ENCODE results near the gene MLANA.

Gene MLANA

GRCh38 chr9:5890641-5891040, at the start of gene MLANA:
MLANA (plus strand) TSS chr9:5890889; CDS start chr9:5892475, 1,586 bp downstream.
- DNase-seq, result no peak

- no peak for DNase-seq
Measured at GRCh38 chr9:5841771-5842573, 48.7 kb upstream of the MLANA start.

- DNase-seq, result no peak
Measured at GRCh38 chr9:5842929-5843793, 47.5 kb upstream of the MLANA start.

- no peak for DNase-seq
Measured at GRCh38 chr9:5843794-5844471, 46.8 kb upstream of the MLANA start.

- DNase-seq, result no peak
Measured at GRCh38 chr9:5845157-5845531, 45.5 kb upstream of the MLANA start.

- DNase-seq, result no peak
Measured at GRCh38 chr9:5846096-5846495, 44.6 kb upstream of the MLANA start.

GRCh38 chr9:5846501-5846921, 44.2 kb upstream of the MLANA start:
- no peak for DNase-seq

- DNase-seq, result no peak
Measured at GRCh38 chr9:5848372-5848882, 42.3 kb upstream of the MLANA start.

GRCh38 chr9:5850724-5851122, 40.0 kb upstream of the MLANA start:
- no peak for DNase-seq

- DNase-seq, result no peak
Measured at GRCh38 chr9:5851445-5851844, 39.2 kb upstream of the MLANA start.

GRCh38 chr9:5852987-5853386, 37.7 kb upstream of the MLANA start:
- DNase-seq, result no peak

- DNase-seq, result no peak
Measured at GRCh38 chr9:5853617-5854016, 37.1 kb upstream of the MLANA start.

- DNase-seq, result no peak
Measured at GRCh38 chr9:5854063-5854790, 36.5 kb upstream of the MLANA start.

GRCh38 chr9:5857928-5858327, 32.8 kb upstream of the MLANA start:
- no peak for DNase-seq

- DNase-seq, result no peak
Measured at GRCh38 chr9:5858833-5859232, 31.9 kb upstream of the MLANA start.

- DNase-seq, result no peak
Measured at GRCh38 chr9:5863092-5863746, 27.5 kb upstream of the MLANA start.

GRCh38 chr9:5864446-5864845, 26.2 kb upstream of the MLANA start:
- DNase-seq, result no peak

- DNase-seq, result no peak
Measured at GRCh38 chr9:5866272-5866671, 24.4 kb upstream of the MLANA start.

GRCh38 chr9:5866685-5867084, 24.0 kb upstream of the MLANA start:
- no peak for DNase-seq

GRCh38 chr9:5868235-5868634, 22.5 kb upstream of the MLANA start:
- no peak for DNase-seq

GRCh38 chr9:5869315-5870019, 21.2 kb upstream of the MLANA start:
- no peak for DNase-seq

GRCh38 chr9:5870020-5870339, 20.7 kb upstream of the MLANA start:
- DNase-seq, result no peak
